Fibroblast of villous mesenchyme (primary cell): ENCODE measurements around the gene DNER. TPM values are rescaled to one million over a fixed set of nuclear protein-coding genes. Genes with fewer than 3 reads are reported as not detected.

Experiments
- DNase-seq: peaks from one replicate; pipeline ENCODE4 v3.0.0-alpha.2; 2010; ENCODE audit warnings: low read depth
- H3K4me3 ChIP-seq: 2 replicates; pipeline ENCODE4 v1.5.1; 2011; ENCODE audit warnings: low read depth, mild to moderate bottlenecking, low read length
- CTCF ChIP-seq: IDR thresholded peaks from 2 replicates; pipeline ENCODE4 v1.5.1; 2012; ENCODE audit warnings: low read depth, mild to moderate bottlenecking, low read length; ENCODE audit not compliant: insufficient read depth
- total RNA-seq: library from RNA; depleted of rRNA; stranded (reverse); fragments of >200 nt; gene quantifications from 2 replicates; pipeline ENCODE4 v1.2.3, GENCODE V29; 2012

The DNER gene
- total RNA-seq, 1 donor: 0.86 TPM

- DNase-seq: peak; percentile 97
- H3K4me3 ChIP-seq: no peak overlapping the region
- no peak for TF ChIP-seq CTCF
These were observed 307.2 kb downstream of the DNER start for GRCh38 chr2:229407170-229407569.

GRCh38 chr2:229405796-229406195, 308.6 kb downstream of the DNER start:
- no peak for DNase-seq
- no peak for TF ChIP-seq CTCF
- no peak overlapping the region for H3K4me3 ChIP-seq

GRCh38 chr2:229403296-229403695, 311.1 kb downstream of the DNER start:
- H3K4me3 ChIP-seq: no peak overlapping the region
- no peak for TF ChIP-seq CTCF

GRCh38 chr2:229401171-229401865, 313.0 kb downstream of the DNER start:
- no peak for TF ChIP-seq CTCF
- peak; percentile 38 for DNase-seq

More at GRCh38 chr2:229403296-229403695, 311.1 kb downstream of the DNER start:
- DNase-seq: no peak

GRCh38 chr2:229393926-229394325, 320.4 kb downstream of the DNER start:
- no peak for DNase-seq
- H3K4me3 ChIP-seq: no peak overlapping the region
- TF ChIP-seq CTCF: no peak

More at GRCh38 chr2:229401171-229401865, 313.0 kb downstream of the DNER start:
- H3K4me3 ChIP-seq: no peak overlapping the region

- DNase-seq: peak; percentile 31
These were observed 322.2 kb downstream of the DNER start for GRCh38 chr2:229392196-229392595.

More at GRCh38 chr2:229392196-229392595, 322.2 kb downstream of the DNER start:
- H3K4me3 ChIP-seq: no peak overlapping the region
- TF ChIP-seq CTCF: no peak
